A549 (cell line): ENCODE results near the gene RNF38. TPM values are rescaled to one million over a fixed set of nuclear protein-coding genes. Genes with fewer than 3 reads are reported as not detected.

ENCODE experiments used
- ATAC-seq, 2 experiments: fragments of 200-7000 bp in 1 of 2; fragments of >200 bp in 1 of 2; cut with Nextera tagmentation in 1 of 2; cut with Tn5 transposase in 1 of 2; 3 replicates each; pipeline versions ENCODE4 v1.8.0 to v1.9.1; 2018 to 2020; ENCODE audit warnings: mild to moderate bottlenecking in 1 of 2, moderate library complexity in 1 of 2
- CTCF ChIA-PET: fragments of 300-600 bp; sonication (Branson Sonifier 250); formaldehyde crosslinking; extraction: SDS; loops from one replicate; lab custom pipeline; 2021; ENCODE audit warnings: antibody characterized with exemption, inconsistent platforms; lab: Yijun Ruan, JAX
- POLR2A ChIA-PET: fragments of 350-600 bp; formaldehyde crosslinking; extraction: SDS; loops from one replicate; lab custom pipeline; 2021; ENCODE audit warnings: antibody characterized with exemption, inconsistent platforms; lab: Yijun Ruan, JAX
- DNase-seq, 2 experiments: peaks; one replicate each; pipeline versions ENCODE4 v3.0.0 to v3.0.0-alpha.2; 2011 to 2016; ENCODE audit warnings: low read depth in 1 of 2, low spot score in 1 of 2
- FAIRE-seq: peaks from 2 replicates; lab custom pipeline; 2011; peaks lifted over from hg19 to GRCh38; lab: Jason Lieb, UNC
- H3K27ac ChIP-seq, 2 experiments: fragments of >200 bp; sonication (Bioruptor Twin); formaldehyde crosslinking; 3 replicates each; pipeline ENCODE4 v1.5.1; 2016 to 2017
- H3K4me1 ChIP-seq: fragments of >200 bp; sonication (Bioruptor Twin); formaldehyde crosslinking; 3 replicates; pipeline ENCODE4 v1.6.1; 2016
- H3K4me2 ChIP-seq: fragments of >200 bp; sonication (Bioruptor Twin); formaldehyde crosslinking; 3 replicates; pipeline ENCODE4 v1.6.1; 2016
- H3K4me3 ChIP-seq: fragments of >200 bp; sonication (Bioruptor Twin); formaldehyde crosslinking; 3 replicates; pipeline ENCODE4 v1.5.1; 2016
- H3K9me3 ChIP-seq: fragments of >200 bp; sonication (Bioruptor Twin); formaldehyde crosslinking; 3 replicates; pipeline ENCODE4 v1.6.1; 2016
- BCL3 ChIP-seq: fragments of >200 bp; sonication (Bioruptor Twin); formaldehyde crosslinking; IDR thresholded peaks from 3 replicates; pipeline ENCODE4 v1.6.1; 2016
- BHLHE40 ChIP-seq: IDR thresholded peaks from 2 replicates; pipeline ENCODE4 v1.6.1; 2012; ENCODE audit warnings: low read depth, low read length, inconsistent platforms
- CEBPB ChIP-seq, 2 experiments: fragments of >200 bp in 1 of 2; sonication (Bioruptor Twin) in 1 of 2; formaldehyde crosslinking in 1 of 2; IDR thresholded peaks; 2 replicates each; pipeline ENCODE4 v1.6.1; 2012 to 2016
- CHD4 ChIP-seq: fragments of 200-600 bp; sonication (generic); IDR thresholded peaks from 2 replicates; pipeline ENCODE4 v1.6.1; 2016; ENCODE audit warnings: antibody characterized with exemption, mild to moderate bottlenecking, borderline replicate concordance
- CTCF ChIP-seq: fragments of >200 bp; sonication (Bioruptor Twin); formaldehyde crosslinking; IDR thresholded peaks from 3 replicates; pipeline ENCODE4 v1.5.1; 2016
- EHF ChIP-seq: fragments of 250-450 bp; sonication (Bioruptor Pico); IDR thresholded peaks from 2 replicates; pipeline ENCODE4 v1.5.0; 2020; ENCODE audit warnings: mild to moderate bottlenecking
- ELK1 ChIP-seq: fragments of 150-350 bp; IDR thresholded peaks from 2 replicates; pipeline ENCODE4 v1.6.1; 2014; ENCODE audit warnings: low read depth, mild to moderate bottlenecking, low read length
- EP300 ChIP-seq, 2 experiments: fragments of >200 bp; sonication (Bioruptor Twin); formaldehyde crosslinking; IDR thresholded peaks; 2 replicates in 1 of 2; 3 replicates in 1 of 2; pipeline ENCODE4 v1.6.1; 2016 to 2017
- FOSB ChIP-seq: fragments of 250-450 bp; sonication (Bioruptor Pico); IDR thresholded peaks from 2 replicates; pipeline ENCODE4 v1.5.0; 2020; ENCODE audit warnings: mild to moderate bottlenecking, moderate library complexity
- HES2 ChIP-seq: fragments of >200 bp; sonication (Bioruptor Twin); formaldehyde crosslinking; IDR thresholded peaks from 2 replicates; pipeline ENCODE4 v1.6.1; 2016
- HEYL ChIP-seq: fragments of 250-450 bp; sonication (Bioruptor Pico); IDR thresholded peaks from 2 replicates; pipeline ENCODE4 v1.8.0; 2021; ENCODE audit warnings: mild to moderate bottlenecking, moderate library complexity
- HMGXB4 ChIP-seq: fragments of 250-450 bp; sonication (Bioruptor Pico); IDR thresholded peaks from 2 replicates; pipeline ENCODE4 v1.5.0; 2021; ENCODE audit warnings: mild to moderate bottlenecking, moderate library complexity, borderline replicate concordance
- HOXA7 ChIP-seq: fragments of 250-450 bp; sonication (Bioruptor Pico); IDR thresholded peaks from 2 replicates; pipeline ENCODE4 v1.5.0; 2020; ENCODE audit warnings: mild to moderate bottlenecking, moderate library complexity
- KDM1A ChIP-seq: fragments of 200-600 bp; sonication (generic); IDR thresholded peaks from 2 replicates; pipeline ENCODE4 v1.6.1; 2016; ENCODE audit warnings: low read depth, mild to moderate bottlenecking
- MAX ChIP-seq: IDR thresholded peaks from 2 replicates; pipeline ENCODE4 v1.6.1; 2012
- RAD21 ChIP-seq, 2 experiments: fragments of >200 bp in 1 of 2; sonication (Bioruptor Twin) in 1 of 2; formaldehyde crosslinking in 1 of 2; IDR thresholded peaks in 1 of 2; conservative IDR thresholded peaks in 1 of 2; 2 replicates in 1 of 2; 3 replicates in 1 of 2; pipeline ENCODE4 v1.6.1; 2012 to 2018; ENCODE audit warnings: inconsistent platforms in 1 of 2
- RARB ChIP-seq: fragments of 250-450 bp; sonication (Bioruptor Pico); IDR thresholded peaks from 2 replicates; pipeline ENCODE4 v1.8.0; 2021; ENCODE audit warnings: mild to moderate bottlenecking, moderate library complexity
- REST ChIP-seq: fragments of 200-600 bp; sonication (generic); IDR thresholded peaks from 2 replicates; pipeline ENCODE4 v1.6.1; 2016; ENCODE audit warnings: antibody characterized with exemption, mild to moderate bottlenecking, moderate library complexity
- SREBF2 ChIP-seq: fragments of 450-650 bp; IDR thresholded peaks from 2 replicates; pipeline ENCODE4 v1.6.1; 2014; ENCODE audit warnings: mild to moderate bottlenecking, moderate library complexity
- TP53 ChIP-seq: fragments of 250-450 bp; sonication (Bioruptor Pico); IDR thresholded peaks from 2 replicates; pipeline ENCODE4 v1.5.0; 2021; ENCODE audit warnings: mild to moderate bottlenecking, moderate library complexity
- USF2 ChIP-seq: fragments of 450-650 bp; IDR thresholded peaks from 2 replicates; pipeline ENCODE4 v1.6.1; 2014; ENCODE audit warnings: antibody characterized with exemption
- ZC3H11A ChIP-seq: fragments of 450-650 bp; IDR thresholded peaks from 2 replicates; pipeline ENCODE4 v1.6.1; 2014; ENCODE audit warnings: antibody characterized with exemption, mild to moderate bottlenecking
- ZFP36 ChIP-seq: fragments of 450-650 bp; IDR thresholded peaks from 2 replicates; pipeline ENCODE4 v1.6.1; 2014; ENCODE audit warnings: borderline replicate concordance; ENCODE audit not compliant: partially characterized antibody
- ZSCAN20 ChIP-seq: fragments of 250-450 bp; sonication (Bioruptor Pico); IDR thresholded peaks from 2 replicates; pipeline ENCODE4 v1.8.0; 2022; ENCODE audit warnings: mild to moderate bottlenecking, moderate library complexity
- WGBS: methylation state at CpG from one replicate; pipeline ENCODE4 v1.1.6; 2017; ENCODE audit errors: missing lambda C conversion rate; 5-methylcytosine and 5-hydroxymethylcytosine counted together
- polyA plus RNA-seq, 4 experiments: library from polyadenylated mRNA; depleted of rRNA in 3 of 4; stranded (reverse); fragments of >200 nt; fragmentation: RNase III in 1 of 4; extraction: RNeasy Plus Mini Kit Qiagen cat#74134 plus additional on column Dnase treatment in 1 of 4; gene quantifications; 2 replicates in 3 of 4; 3 replicates in 1 of 4; pipeline ENCODE4 v1.2.3, GENCODE V29; 2011 to 2017

Gene RNF38
- polyA plus RNA-seq, 2 of the 4 experiments (the other 2 are of a cell fraction): 8.7 to 13.2 TPM

- no peak for FAIRE-seq
- Histone ChIP-seq H3K4me1 (peaks cover 63% of the 10 kb centered on the region), H3K4me3 (no peak overlapping the region), H3K27ac (peak overlapping the region; percentile 59 to 99)
- ChIA-PET POLR2A (interaction anchor here (0.9 kb wide), 1 partner anchor 57 kb away, joined by 3 read pairs; the partner anchor contains the start of gene GNE), CTCF (interaction anchor here (0.5 to 5.6 kb wide), 4 partner anchors 14 to 64 kb away, joined by 3 to 76 read pairs (median 3); no protein-coding TSS in a partner anchor)
- TF ChIP-seq FOSB (no peak), ZFP36 (no peak), CTCF (no peak), BHLHE40 (no peak), ELK1 (no peak), MAX (no peak), USF2 (no peak), HOXA7 (CRISPR knock-in tag) (no peak), BCL3 (no peak), RARB (no peak), ZSCAN20 (CRISPR knock-in tag) (no peak), CEBPB (IDR thresholded peaks at IDR 0.05) (no peak), EP300 (IDR thresholded peaks at IDR 0.05) (no peak), TP53 (CRISPR knock-in tag) (no peak), RAD21 (conservative IDR thresholded peaks at IDR 0.05 in 1 of 2, IDR thresholded peaks at IDR 0.05 in 1 of 2) (no peak)
- TF ChIP-seq, all 56 proteins: peak for 0
- Histone ChIP-seq H3K9me3 (peaks cover 4% of the 10 kb centered on the region; the same call in 2 of the 3 replicates), H3K4me2 (peak overlapping the region; percentile 18; the same call in 1 of the 3 replicates)
- DNase-seq: no peak
- ATAC-seq: no peak
Measured at GRCh38 chr9:36316049-36316448, 84.0 kb downstream of the RNF38 start.

GRCh38 chr9:36315283-36315682 lies 84.8 kb downstream of the RNF38 start:
- Histone ChIP-seq H3K27ac (peak overlapping the region; percentile 59 to 99), H3K9me3 (no peaks in the 10 kb centered on the region), H3K4me2 (peak overlapping the region; percentile 18; the same call in 2 of the 3 replicates), H3K4me3 (no peak overlapping the region), H3K4me1 (peaks cover 56% of the 10 kb centered on the region)
- DNase-seq: no peak
- ChIA-PET POLR2A (interaction anchor here (0.6 kb wide), 1 partner anchor 214 kb away, joined by 3 read pairs; no protein-coding TSS in a partner anchor), CTCF (interaction anchor here (1.6 to 2.3 kb wide), 2 partner anchors 13 to 66 kb away, joined by 5 to 23 read pairs; no protein-coding TSS in a partner anchor)
- ATAC-seq: no peak
- FAIRE-seq: no peak
- WGBS: 54% methylated on average over 3 of the region's 3 CpGs
- TF ChIP-seq CHD4: no peak
- no peak for TF ChIP-seq REST
- no peak for TF ChIP-seq KDM1A
- TF ChIP-seq SREBF2: no peak
- no peak for TF ChIP-seq HEYL (CRISPR knock-in tag)
- TF ChIP-seq HES2: no peak
- TF ChIP-seq TP53 (CRISPR knock-in tag): no peak
- no peak for TF ChIP-seq HMGXB4 (CRISPR knock-in tag)
- TF ChIP-seq ZC3H11A: no peak
- TF ChIP-seq EHF (CRISPR knock-in tag): no peak
